GM12878 (cell line): ENCODE data around the gene MMEL1. TPM values are rescaled to one million over a fixed set of nuclear protein-coding genes. Genes with fewer than 3 reads are reported as not detected.
A peak's percentile ranks its signal among the peaks of the same experiment; 100 is the strongest.

Experiments
- ASH2L ChIP-seq: fragments of 300-600, 200-600 bp; sonication (generic); IDR thresholded peaks from 2 replicates; pipeline ENCODE4 v1.6.1; 2017; ENCODE audit warnings: low read depth, mild to moderate bottlenecking, borderline replicate concordance
- CBX3 ChIP-seq: fragments of 200-600 bp; sonication (generic); IDR thresholded peaks from 2 replicates; pipeline ENCODE4 v1.6.1; 2016; ENCODE audit warnings: low read depth, borderline replicate concordance
- CEBPB ChIP-seq, 2 experiments: fragments of 150-350 bp in 1 of 2; IDR thresholded peaks; 2 replicates each; pipeline ENCODE4 v1.6.1; 2012 to 2014; ENCODE audit warnings: low read depth in 2 of 2, low read length in 2 of 2, borderline replicate concordance in 1 of 2, inconsistent platforms in 1 of 2
- CREM ChIP-seq: IDR thresholded peaks from 2 replicates; pipeline ENCODE4 v1.6.1; 2014; ENCODE audit warnings: antibody characterized with exemption, low read depth
- GABPA ChIP-seq: IDR thresholded peaks from 2 replicates; pipeline ENCODE4 v1.6.1; 2014; ENCODE audit warnings: antibody characterized with exemption, low read depth, mild to moderate bottlenecking, inconsistent platforms
- KAT2A ChIP-seq: conservative IDR thresholded peaks from 2 replicates; pipeline ENCODE4 v1.6.1; 2011; ENCODE audit warnings: low read depth, low read length; ENCODE audit not compliant: control insufficient read depth
- KLF5 ChIP-seq: fragments of 450-650 bp; IDR thresholded peaks from 2 replicates; pipeline ENCODE4 v1.6.1; 2014; ENCODE audit warnings: mild to moderate bottlenecking; ENCODE audit not compliant: partially characterized antibody
- MEF2A ChIP-seq: IDR thresholded peaks from 2 replicates; pipeline ENCODE4 v1.6.1; 2011; ENCODE audit warnings: low read depth, mild to moderate bottlenecking, low read length, moderate library complexity; ENCODE audit not compliant: insufficient read depth
- MTA2 ChIP-seq: fragments of 450-650 bp; IDR thresholded peaks from 2 replicates; pipeline ENCODE4 v1.6.1; 2016; ENCODE audit warnings: low read depth, mild to moderate bottlenecking, moderate library complexity
- PAX8 ChIP-seq: fragments of 450-650 bp; IDR thresholded peaks from 2 replicates; pipeline ENCODE4 v1.6.1; 2017; ENCODE audit warnings: mild to moderate bottlenecking, moderate library complexity
- POLR2AphosphoS5 ChIP-seq: IDR thresholded peaks from 2 replicates; pipeline ENCODE4 v1.6.1; 2011; ENCODE audit warnings: mild to moderate bottlenecking, low read length, inconsistent platforms
- RCOR1 ChIP-seq: conservative IDR thresholded peaks from 2 replicates; pipeline ENCODE4 v1.6.1; 2012; ENCODE audit warnings: low read depth, low read length, improper control_type of control experiment
- TARDBP ChIP-seq: IDR thresholded peaks from 2 replicates; pipeline ENCODE4 v1.6.1; 2016; ENCODE audit warnings: borderline replicate concordance
- TCF3 ChIP-seq: IDR thresholded peaks from 2 replicates; pipeline ENCODE4 v1.6.1; 2012; ENCODE audit warnings: low read depth, mild to moderate bottlenecking, low read length, borderline replicate concordance; ENCODE audit not compliant: insufficient read depth
- YY1 ChIP-seq: IDR thresholded peaks from 2 replicates; pipeline ENCODE4 v1.6.1; 2011; ENCODE audit warnings: low read depth, mild to moderate bottlenecking, low read length
- ZNF384 ChIP-seq: IDR thresholded peaks from 2 replicates; pipeline ENCODE4 v1.6.1; 2012; ENCODE audit warnings: low read depth, mild to moderate bottlenecking, low read length, improper control_type of control experiment, borderline replicate concordance
- polyA plus RNA-seq, 11 experiments: library from polyadenylated mRNA; depleted of rRNA in 4 of 11; unstranded in 6 of 11; stranded (reverse) in 5 of 11; fragments of >200 nt; fragmentation: Nextera tagmentation in 4 of 11; fragmentation: Illumina TruSeq in 1 of 11; extraction: Ambion mirVana in 4 of 11; extraction: Trizol in 1 of 11; gene quantifications; 1 replicate in 1 of 11; 2 replicates in 10 of 11; pipeline versions ENCODE4 v1.2.1 to v1.2.3, GENCODE V29; 2011 to 2016; ENCODE audit warnings: inconsistent platforms in 2 of 11, missing spikeins in 2 of 11, low read depth in 1 of 11
- total RNA-seq, 4 experiments: library from RNA; depleted of rRNA in 3 of 4; stranded (reverse); fragments of >200 nt in 3 of 4; fragmentation: Illumina TruSeq in 1 of 4; extraction: Trizol in 1 of 4; gene quantifications; 2 replicates each; pipeline versions ENCODE4 v1.2.1 to v1.2.3, GENCODE V29; 2013 to 2021
- TF ChIP-seq, protein P1 (sequence below): fragments of 450-650 bp; IDR thresholded peaks from 2 replicates; pipeline ENCODE4 v1.6.1; 2017; ENCODE audit warnings: low read depth, mild to moderate bottlenecking, moderate library complexity
- TF ChIP-seq, protein P2 (sequence below): fragments of 150-350 bp; IDR thresholded peaks from 2 replicates; pipeline ENCODE4 v1.6.1; 2016; ENCODE audit warnings: low read depth, low read length
- TF ChIP-seq, protein P3 (sequence below): fragments of 450-650 bp; IDR thresholded peaks from 2 replicates; pipeline ENCODE4 v1.6.1; 2017; ENCODE audit warnings: mild to moderate bottlenecking, low read depth, inconsistent platforms; ENCODE audit not compliant: poor library complexity, severe bottlenecking
- TF ChIP-seq, protein P4 (sequence below): fragments of 450-650 bp; IDR thresholded peaks from 2 replicates; pipeline ENCODE4 v1.6.1; 2018; ENCODE audit warnings: borderline replicate concordance, mild to moderate bottlenecking; ENCODE audit not compliant: partially characterized antibody

MMEL1 gene
- total and polyA plus RNA-seq, 10 of the 15 experiments (the other 5 are each of a cell fraction or from before 2014, with no cell fraction given), result 0.11 TPM; not detected in 9

DNA sequence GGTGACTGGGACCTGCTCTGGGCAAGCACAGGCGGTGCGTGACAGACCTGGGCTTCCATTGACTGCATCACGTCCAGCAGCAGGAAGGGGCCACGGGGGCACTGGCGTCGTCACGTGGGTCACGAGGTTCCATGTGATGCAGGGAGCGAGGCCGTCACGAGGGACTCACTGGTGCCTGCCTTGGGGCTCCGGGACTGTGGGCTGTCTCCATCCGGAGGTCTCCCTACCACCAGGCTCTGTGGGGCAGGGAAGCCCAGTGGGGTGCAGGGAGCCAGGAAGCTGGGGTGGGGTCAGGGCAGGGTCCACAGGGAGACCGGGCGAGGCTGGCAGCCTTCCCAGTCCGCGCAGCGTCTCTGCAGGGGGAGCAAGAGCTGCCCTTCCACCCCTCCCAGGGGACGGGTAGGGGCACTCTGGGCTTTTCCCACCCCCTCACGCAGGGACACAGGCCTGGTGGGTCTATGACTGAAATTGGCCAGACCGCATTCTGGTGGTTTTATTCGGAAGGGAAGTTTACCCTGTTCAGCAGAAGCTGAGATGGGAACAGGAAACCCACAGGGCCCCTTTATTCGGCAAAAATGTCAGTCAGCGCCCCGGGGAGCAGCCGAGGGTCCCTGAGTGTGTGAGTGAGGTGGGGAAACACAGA is 77.1 kb downstream of the MMEL1 start (continued):
- TF ChIP-seq, protein P1, sequence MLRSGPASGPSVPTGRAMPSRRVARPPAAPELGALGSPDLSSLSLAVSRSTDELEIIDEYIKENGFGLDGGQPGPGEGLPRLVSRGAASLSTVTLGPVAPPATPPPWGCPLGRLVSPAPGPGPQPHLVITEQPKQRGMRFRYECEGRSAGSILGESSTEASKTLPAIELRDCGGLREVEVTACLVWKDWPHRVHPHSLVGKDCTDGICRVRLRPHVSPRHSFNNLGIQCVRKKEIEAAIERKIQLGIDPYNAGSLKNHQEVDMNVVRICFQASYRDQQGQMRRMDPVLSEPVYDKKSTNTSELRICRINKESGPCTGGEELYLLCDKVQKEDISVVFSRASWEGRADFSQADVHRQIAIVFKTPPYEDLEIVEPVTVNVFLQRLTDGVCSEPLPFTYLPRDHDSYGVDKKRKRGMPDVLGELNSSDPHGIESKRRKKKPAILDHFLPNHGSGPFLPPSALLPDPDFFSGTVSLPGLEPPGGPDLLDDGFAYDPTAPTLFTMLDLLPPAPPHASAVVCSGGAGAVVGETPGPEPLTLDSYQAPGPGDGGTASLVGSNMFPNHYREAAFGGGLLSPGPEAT, result peak; percentile 83
- TF ChIP-seq RCOR1 (no peak), GABPA (no peak), YY1 (no peak), MEF2A (no peak), POLR2AphosphoS5 (peak; percentile 70), PAX8 (no peak), TCF3 (peak; percentile 21; the same call in 1 of the 2 replicates), MTA2 (peak; percentile 46; the same call in 1 of the 2 replicates), CEBPB (IDR thresholded peaks at IDR 0.05; ENCODE audit: borderline replicate concordance in 1 of 2, low read depth in 2 of 2, low read length in 2 of 2) (no peak), ASH2L (no peak), KLF5 (no peak), ZNF384 (no peak), TARDBP (no peak), CREM (peak; percentile 19; the same call in 1 of the 2 replicates), CBX3 (no peak), KAT2A (no peak)
- TF ChIP-seq, protein P2, sequence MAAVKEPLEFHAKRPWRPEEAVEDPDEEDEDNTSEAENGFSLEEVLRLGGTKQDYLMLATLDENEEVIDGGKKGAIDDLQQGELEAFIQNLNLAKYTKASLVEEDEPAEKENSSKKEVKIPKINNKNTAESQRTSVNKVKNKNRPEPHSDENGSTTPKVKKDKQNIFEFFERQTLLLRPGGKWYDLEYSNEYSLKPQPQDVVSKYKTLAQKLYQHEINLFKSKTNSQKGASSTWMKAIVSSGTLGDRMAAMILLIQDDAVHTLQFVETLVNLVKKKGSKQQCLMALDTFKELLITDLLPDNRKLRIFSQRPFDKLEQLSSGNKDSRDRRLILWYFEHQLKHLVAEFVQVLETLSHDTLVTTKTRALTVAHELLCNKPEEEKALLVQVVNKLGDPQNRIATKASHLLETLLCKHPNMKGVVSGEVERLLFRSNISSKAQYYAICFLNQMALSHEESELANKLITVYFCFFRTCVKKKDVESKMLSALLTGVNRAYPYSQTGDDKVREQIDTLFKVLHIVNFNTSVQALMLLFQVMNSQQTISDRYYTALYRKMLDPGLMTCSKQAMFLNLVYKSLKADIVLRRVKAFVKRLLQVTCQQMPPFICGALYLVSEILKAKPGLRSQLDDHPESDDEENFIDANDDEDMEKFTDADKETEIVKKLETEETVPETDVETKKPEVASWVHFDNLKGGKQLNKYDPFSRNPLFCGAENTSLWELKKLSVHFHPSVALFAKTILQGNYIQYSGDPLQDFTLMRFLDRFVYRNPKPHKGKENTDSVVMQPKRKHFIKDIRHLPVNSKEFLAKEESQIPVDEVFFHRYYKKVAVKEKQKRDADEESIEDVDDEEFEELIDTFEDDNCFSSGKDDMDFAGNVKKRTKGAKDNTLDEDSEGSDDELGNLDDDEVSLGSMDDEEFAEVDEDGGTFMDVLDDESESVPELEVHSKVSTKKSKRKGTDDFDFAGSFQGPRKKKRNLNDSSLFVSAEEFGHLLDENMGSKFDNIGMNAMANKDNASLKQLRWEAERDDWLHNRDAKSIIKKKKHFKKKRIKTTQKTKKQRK, result no peak
- TF ChIP-seq, protein P3, sequence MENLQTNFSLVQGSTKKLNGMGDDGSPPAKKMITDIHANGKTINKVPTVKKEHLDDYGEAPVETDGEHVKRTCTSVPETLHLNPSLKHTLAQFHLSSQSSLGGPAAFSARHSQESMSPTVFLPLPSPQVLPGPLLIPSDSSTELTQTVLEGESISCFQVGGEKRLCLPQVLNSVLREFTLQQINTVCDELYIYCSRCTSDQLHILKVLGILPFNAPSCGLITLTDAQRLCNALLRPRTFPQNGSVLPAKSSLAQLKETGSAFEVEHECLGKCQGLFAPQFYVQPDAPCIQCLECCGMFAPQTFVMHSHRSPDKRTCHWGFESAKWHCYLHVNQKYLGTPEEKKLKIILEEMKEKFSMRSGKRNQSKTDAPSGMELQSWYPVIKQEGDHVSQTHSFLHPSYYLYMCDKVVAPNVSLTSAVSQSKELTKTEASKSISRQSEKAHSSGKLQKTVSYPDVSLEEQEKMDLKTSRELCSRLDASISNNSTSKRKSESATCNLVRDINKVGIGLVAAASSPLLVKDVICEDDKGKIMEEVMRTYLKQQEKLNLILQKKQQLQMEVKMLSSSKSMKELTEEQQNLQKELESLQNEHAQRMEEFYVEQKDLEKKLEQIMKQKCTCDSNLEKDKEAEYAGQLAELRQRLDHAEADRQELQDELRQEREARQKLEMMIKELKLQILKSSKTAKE, result peak; percentile 47
- TF ChIP-seq, protein P4, sequence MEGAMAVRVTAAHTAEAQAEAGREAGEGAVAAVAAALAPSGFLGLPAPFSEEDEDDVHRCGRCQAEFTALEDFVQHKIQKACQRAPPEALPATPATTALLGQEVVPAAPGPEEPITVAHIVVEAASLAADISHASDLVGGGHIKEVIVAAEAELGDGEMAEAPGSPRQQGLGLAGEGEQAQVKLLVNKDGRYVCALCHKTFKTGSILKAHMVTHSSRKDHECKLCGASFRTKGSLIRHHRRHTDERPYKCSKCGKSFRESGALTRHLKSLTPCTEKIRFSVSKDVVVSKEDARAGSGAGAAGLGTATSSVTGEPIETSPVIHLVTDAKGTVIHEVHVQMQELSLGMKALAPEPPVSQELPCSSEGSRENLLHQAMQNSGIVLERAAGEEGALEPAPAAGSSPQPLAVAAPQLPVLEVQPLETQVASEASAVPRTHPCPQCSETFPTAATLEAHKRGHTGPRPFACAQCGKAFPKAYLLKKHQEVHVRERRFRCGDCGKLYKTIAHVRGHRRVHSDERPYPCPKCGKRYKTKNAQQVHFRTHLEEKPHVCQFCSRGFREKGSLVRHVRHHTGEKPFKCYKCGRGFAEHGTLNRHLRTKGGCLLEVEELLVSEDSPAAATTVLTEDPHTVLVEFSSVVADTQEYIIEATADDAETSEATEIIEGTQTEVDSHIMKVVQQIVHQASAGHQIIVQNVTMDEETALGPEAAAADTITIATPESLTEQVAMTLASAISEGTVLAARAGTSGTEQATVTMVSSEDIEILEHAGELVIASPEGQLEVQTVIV, result no peak
